Keratinocyte (primary cell): ENCODE measurements around the gene PAPPA. TPM values are rescaled to one million over a fixed set of nuclear protein-coding genes. Genes with fewer than 3 reads are reported as not detected.

ENCODE experiments used
- DNase-seq: peaks from one replicate; pipeline ENCODE4 v3.0.0-alpha.2; 2011; ENCODE audit warnings: low read depth, missing footprints, low spot score
- FAIRE-seq: peaks from 2 replicates; lab custom pipeline; 2011; peaks lifted over from hg19 to GRCh38; lab: Jason Lieb, UNC
- H2AFZ ChIP-seq: 2 replicates; pipeline ENCODE4 v1.6.0; 2012; ENCODE audit warnings: low read length, control low read depth, inconsistent platforms; ENCODE audit not compliant: control insufficient read depth
- H3K27ac ChIP-seq: 2 replicates; pipeline ENCODE4 v1.5.1; 2011; ENCODE audit warnings: low read length; ENCODE audit not compliant: control insufficient read depth, insufficient read depth
- H3K27me3 ChIP-seq: 3 replicates; pipeline ENCODE4 v1.6.0; 2011; ENCODE audit warnings: low read length; ENCODE audit not compliant: control insufficient read depth, insufficient read depth; ENCODE audit errors: extremely low read depth
- H3K36me3 ChIP-seq, 2 experiments: 2 replicates in 1 of 2; 3 replicates in 1 of 2; pipeline ENCODE4 v1.5.1; 2011; ENCODE audit warnings: low read length in 2 of 2, mild to moderate bottlenecking in 1 of 2; ENCODE audit not compliant: control insufficient read depth in 2 of 2, insufficient read depth in 2 of 2; ENCODE audit errors: extremely low read depth in 1 of 2
- H3K4me1 ChIP-seq: 3 replicates; pipeline ENCODE4 v1.5.1; 2011; ENCODE audit warnings: low read length; ENCODE audit not compliant: control insufficient read depth, insufficient read depth; ENCODE audit errors: extremely low read depth
- H3K4me2 ChIP-seq: 3 replicates; pipeline ENCODE4 v1.6.0; 2011; ENCODE audit warnings: low read depth, low read length; ENCODE audit not compliant: control insufficient read depth, insufficient read depth; ENCODE audit errors: extremely low read depth
- H3K4me3 ChIP-seq, 3 experiments: fragments of 200-600 bp in 1 of 3; sonication (generic) in 1 of 3; 2 replicates in 2 of 3; 3 replicates in 1 of 3; pipeline ENCODE4 v1.5.1; 2011 to 2016; ENCODE audit warnings: low read length in 3 of 3, mild to moderate bottlenecking in 3 of 3, control low read depth in 2 of 3, inconsistent platforms in 1 of 3, low read depth in 1 of 3, mixed read lengths in 1 of 3, mixed run types in 1 of 3, moderate library complexity in 1 of 3; ENCODE audit not compliant: control insufficient read depth in 2 of 3, insufficient read depth in 2 of 3; ENCODE audit errors: extremely low read depth in 1 of 3
- H3K79me2 ChIP-seq: 2 replicates; pipeline ENCODE4 v1.6.0; 2012; ENCODE audit warnings: low read length; ENCODE audit not compliant: control insufficient read depth, insufficient read depth
- H3K9ac ChIP-seq: 3 replicates; pipeline ENCODE4 v1.6.0; 2011; ENCODE audit warnings: low read length; ENCODE audit not compliant: control insufficient read depth, insufficient read depth; ENCODE audit errors: extremely low read depth
- H3K9me1 ChIP-seq: 3 replicates; pipeline ENCODE4 v1.6.0; 2011; ENCODE audit warnings: low read length; ENCODE audit not compliant: control insufficient read depth, insufficient read depth; ENCODE audit errors: extremely low read depth
- H3K9me3 ChIP-seq: 2 replicates; pipeline ENCODE4 v1.5.1; 2012; ENCODE audit warnings: low read depth, low read length; ENCODE audit not compliant: control insufficient read depth
- H4K20me1 ChIP-seq: 3 replicates; pipeline ENCODE4 v1.6.0; 2011; ENCODE audit warnings: low read length; ENCODE audit not compliant: control insufficient read depth, insufficient read depth; ENCODE audit errors: extremely low read depth
- EZH2 ChIP-seq: IDR thresholded peaks from one replicate; pipeline ENCODE4 v1.6.1; 2012; ENCODE audit warnings: inconsistent platforms, mild to moderate bottlenecking, low read length, moderate library complexity
- dilution Hi-C: fragments of 300-500 bp; cut with MboI; formaldehyde crosslinking; loops from one replicate; pipeline ENCODE4 v1.7.0; 2020; ENCODE audit warnings: low sequenced_read_pairs; ENCODE audit not compliant: extremely low pct_ligation_motif_present
- polyA plus RNA-seq, 5 experiments: library from polyadenylated mRNA; depleted of rRNA in 3 of 5; stranded (reverse) in 3 of 5; stranded (forward) in 1 of 5; unstranded in 1 of 5; fragments of >200 nt; gene quantifications; 1 replicate in 1 of 5; 2 replicates in 3 of 5; 3 replicates in 1 of 5; pipeline versions ENCODE4 v1.2.1 to v1.2.3, GENCODE V29; 2011 to 2012; ENCODE audit warnings: missing spikeins in 2 of 5, low read depth in 1 of 5, low replicate concordance in 1 of 5
- TF ChIP-seq, protein P1 (sequence below), 3 experiments: IDR thresholded peaks in 1 of 3; conservative IDR thresholded peaks in 1 of 3; optimal IDR thresholded peaks in 1 of 3; 2 replicates in 2 of 3; 3 replicates in 1 of 3; pipeline versions ENCODE3 to v1.5.1; 2011; ENCODE audit warnings: low read length in 3 of 3, mild to moderate bottlenecking in 3 of 3, moderate library complexity in 2 of 3, control low read depth in 1 of 3, inconsistent platforms in 1 of 3; ENCODE audit not compliant: insufficient read depth in 2 of 3; ENCODE audit errors: extremely low read depth in 1 of 3

Gene PAPPA
- polyA plus RNA-seq, 1 donor (not counting 4 experiments of a cell fraction or from before 2014, with no cell fraction given): 0.77 TPM

DNA sequence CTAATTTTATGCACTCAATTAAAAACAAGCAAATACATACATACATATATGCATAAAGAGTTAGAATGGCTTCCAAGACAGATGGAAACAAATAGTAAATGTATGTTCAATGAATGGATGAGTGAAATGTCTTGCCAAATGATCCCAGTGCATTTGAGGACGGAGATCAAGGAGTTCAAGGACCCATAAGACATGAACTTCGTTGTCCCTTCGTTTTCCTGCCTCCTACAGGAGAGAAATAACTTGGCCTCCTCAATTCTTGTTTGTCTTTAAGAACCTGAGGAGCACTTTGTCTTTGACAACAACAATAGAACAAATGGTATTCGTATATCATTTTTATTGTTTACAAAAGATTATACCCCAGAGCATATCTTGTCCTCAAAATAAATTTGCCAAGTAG is 2.4 kb upstream of the PAPPA start:
- Histone ChIP-seq H3K27ac (no peak overlapping the region), H3K9me1 (no peaks in the 10 kb centered on the region), H3K4me2 (no peak overlapping the region), H2AFZ (no peak overlapping the region), H3K27me3 (no peaks in the 10 kb centered on the region), H3K9me3 (no peaks in the 10 kb centered on the region), H3K9ac (no peak overlapping the region), H3K79me2 (no peaks in the 10 kb centered on the region), H3K36me3 (no peaks in the 10 kb centered on the region), H3K4me3 (no peak overlapping the region), H4K20me1 (no peaks in the 10 kb centered on the region), H3K4me1 (peaks cover 21% of the 10 kb centered on the region)
- DNase-seq (no peak), FAIRE-seq (no peak)
- no peak for TF ChIP-seq EZH2
- TF ChIP-seq, protein P1, sequence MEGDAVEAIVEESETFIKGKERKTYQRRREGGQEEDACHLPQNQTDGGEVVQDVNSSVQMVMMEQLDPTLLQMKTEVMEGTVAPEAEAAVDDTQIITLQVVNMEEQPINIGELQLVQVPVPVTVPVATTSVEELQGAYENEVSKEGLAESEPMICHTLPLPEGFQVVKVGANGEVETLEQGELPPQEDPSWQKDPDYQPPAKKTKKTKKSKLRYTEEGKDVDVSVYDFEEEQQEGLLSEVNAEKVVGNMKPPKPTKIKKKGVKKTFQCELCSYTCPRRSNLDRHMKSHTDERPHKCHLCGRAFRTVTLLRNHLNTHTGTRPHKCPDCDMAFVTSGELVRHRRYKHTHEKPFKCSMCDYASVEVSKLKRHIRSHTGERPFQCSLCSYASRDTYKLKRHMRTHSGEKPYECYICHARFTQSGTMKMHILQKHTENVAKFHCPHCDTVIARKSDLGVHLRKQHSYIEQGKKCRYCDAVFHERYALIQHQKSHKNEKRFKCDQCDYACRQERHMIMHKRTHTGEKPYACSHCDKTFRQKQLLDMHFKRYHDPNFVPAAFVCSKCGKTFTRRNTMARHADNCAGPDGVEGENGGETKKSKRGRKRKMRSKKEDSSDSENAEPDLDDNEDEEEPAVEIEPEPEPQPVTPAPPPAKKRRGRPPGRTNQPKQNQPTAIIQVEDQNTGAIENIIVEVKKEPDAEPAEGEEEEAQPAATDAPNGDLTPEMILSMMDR (optimal IDR thresholded peaks at IDR 0.05 in 1 of 3, IDR thresholded peaks at IDR 0.05 in 1 of 3, conservative IDR thresholded peaks at IDR 0.05 in 1 of 3; ENCODE audit: extremely low read depth in 1 of 3, insufficient read depth in 2 of 3, low read length in 3 of 3): no peak
- dilution Hi-C loops: no loop called here

DNA sequence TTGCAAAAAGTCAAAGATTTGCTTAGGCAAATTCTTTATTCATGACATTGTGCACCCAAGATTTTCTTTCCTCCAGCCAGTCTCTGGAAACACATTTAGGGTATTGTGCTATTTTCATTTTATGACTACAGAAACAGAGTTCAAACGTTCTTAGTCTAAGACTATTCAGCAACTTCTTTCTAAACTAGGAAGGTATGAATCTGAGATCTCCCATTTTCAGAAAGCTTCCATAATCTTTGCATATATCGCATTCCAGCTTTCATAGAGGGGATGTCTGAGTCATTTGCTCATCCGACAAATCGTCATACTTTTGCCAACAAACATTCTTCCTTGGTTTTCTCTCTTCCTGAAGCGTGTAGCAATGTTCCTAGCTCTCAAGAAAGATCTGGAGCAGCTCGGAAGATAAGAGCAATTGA is 1.6 kb upstream of the PAPPA start:
- Histone ChIP-seq H3K4me2 (peak overlapping the region; percentile 35), H3K79me2 (no peaks in the 10 kb centered on the region), H3K36me3 (no peaks in the 10 kb centered on the region), H3K27me3 (no peaks in the 10 kb centered on the region), H3K4me3 (no peak overlapping the region), H3K4me1 (peaks cover 27% of the 10 kb centered on the region), H3K9me3 (no peaks in the 10 kb centered on the region), H3K27ac (peak overlapping the region; percentile 16), H4K20me1 (no peaks in the 10 kb centered on the region), H3K9me1 (no peaks in the 10 kb centered on the region), H3K9ac (no peak overlapping the region), H2AFZ (peak overlapping the region; percentile 51)
- DNase-seq: no peak
- peak; percentile 84 for FAIRE-seq
- dilution Hi-C loops: no loop called here
- TF ChIP-seq EZH2: no peak
- TF ChIP-seq, protein P1 (optimal IDR thresholded peaks at IDR 0.05 in 1 of 3, IDR thresholded peaks at IDR 0.05 in 1 of 3, conservative IDR thresholded peaks at IDR 0.05 in 1 of 3; ENCODE audit: extremely low read depth in 1 of 3, insufficient read depth in 2 of 3, low read length in 3 of 3): no peak
